SK-N-SH (cell line): Measurements from ENCODE around the gene UNC5B.

ENCODE experiments used
- CTCF ChIP-seq: fragments of 200-600 bp; sonication (generic); IDR thresholded peaks from 2 replicates; pipeline ENCODE4 v1.6.1; 2017; ENCODE audit warnings: antibody characterized with exemption, mild to moderate bottlenecking, moderate library complexity
- PBX3 ChIP-seq: IDR thresholded peaks from 2 replicates; pipeline ENCODE4; 2012
- RCOR1 ChIP-seq: fragments of 150-350 bp; IDR thresholded peaks from 2 replicates; pipeline ENCODE4 v1.6.1; 2017; ENCODE audit warnings: antibody characterized with exemption, low read length
- USF2 ChIP-seq: fragments of 150-350 bp; IDR thresholded peaks from 2 replicates; pipeline ENCODE4 v1.6.1; 2017; ENCODE audit warnings: antibody characterized with exemption, low read length, low read depth, borderline replicate concordance
- YY1 ChIP-seq: IDR thresholded peaks from 2 replicates; pipeline ENCODE4 v1.4.0; 2012; ENCODE audit warnings: low read depth, mild to moderate bottlenecking
- TF ChIP-seq, protein P1 (sequence below): fragments of 150-350 bp; IDR thresholded peaks from 2 replicates; pipeline ENCODE4 v1.6.1; 2016; ENCODE audit warnings: mild to moderate bottlenecking, low read depth, low read length

DNA sequence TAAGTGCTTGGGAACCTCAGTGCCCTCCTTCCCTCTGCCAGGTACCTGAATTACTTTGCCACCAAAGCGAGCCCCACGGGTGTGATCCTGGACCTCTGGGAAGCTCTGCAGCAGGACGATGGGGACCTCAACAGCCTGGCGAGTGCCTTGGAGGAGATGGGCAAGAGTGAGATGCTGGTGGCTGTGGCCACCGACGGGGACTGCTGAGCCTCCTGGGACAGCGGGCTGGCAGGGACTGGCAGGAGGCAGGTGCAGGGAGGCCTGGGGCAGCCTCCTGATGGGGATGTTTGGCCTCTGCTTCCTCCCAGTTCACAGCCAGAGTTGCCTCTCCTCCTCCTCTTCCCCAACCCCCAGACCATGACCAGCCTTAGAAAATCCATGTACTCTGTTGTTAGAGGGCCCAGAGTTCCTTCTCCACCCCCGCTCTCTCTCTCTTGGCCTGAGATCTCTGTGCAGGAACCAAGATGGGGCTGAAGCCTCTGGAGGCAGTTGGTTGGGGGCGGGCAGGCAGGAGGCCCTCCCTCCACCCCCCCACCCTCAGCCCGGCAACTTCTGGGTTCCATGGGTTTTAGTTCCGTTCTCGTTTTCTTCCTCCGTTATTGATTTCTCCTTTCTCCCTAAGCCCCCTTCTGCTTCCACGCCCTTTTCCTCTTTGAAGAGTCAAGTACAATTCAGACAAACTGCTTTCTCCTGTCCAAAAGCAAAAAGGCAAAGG is 86.9 kb downstream of the UNC5B start:
- TF ChIP-seq USF2 (no peak), YY1 (no peak), PBX3 (no peak), CTCF (no peak), RCOR1 (no peak)
- TF ChIP-seq, protein P1, sequence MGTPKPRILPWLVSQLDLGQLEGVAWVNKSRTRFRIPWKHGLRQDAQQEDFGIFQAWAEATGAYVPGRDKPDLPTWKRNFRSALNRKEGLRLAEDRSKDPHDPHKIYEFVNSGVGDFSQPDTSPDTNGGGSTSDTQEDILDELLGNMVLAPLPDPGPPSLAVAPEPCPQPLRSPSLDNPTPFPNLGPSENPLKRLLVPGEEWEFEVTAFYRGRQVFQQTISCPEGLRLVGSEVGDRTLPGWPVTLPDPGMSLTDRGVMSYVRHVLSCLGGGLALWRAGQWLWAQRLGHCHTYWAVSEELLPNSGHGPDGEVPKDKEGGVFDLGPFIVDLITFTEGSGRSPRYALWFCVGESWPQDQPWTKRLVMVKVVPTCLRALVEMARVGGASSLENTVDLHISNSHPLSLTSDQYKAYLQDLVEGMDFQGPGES, result no peak
